Thyroid gland (tissue), 4 donors: ENCODE measurements around the gene BLZF1. TPM values are rescaled to one million over a fixed set of nuclear protein-coding genes. Genes with fewer than 3 reads are reported as not detected.

Experiments used
- DNase-seq, 2 donors: peaks; one replicate each; pipeline ENCODE4 v3.0.0-alpha.2; 2019
- H3K27ac ChIP-seq, 3 donors: fragments of 200-600 bp; sonication (generic); 1 replicate in 2 of 3; 2 replicates in 1 of 3; pipeline ENCODE4 v1.5.1; 2016 to 2019; ENCODE audit warnings: mild to moderate bottlenecking in 1 of 3, moderate library complexity in 1 of 3
- H3K27me3 ChIP-seq: fragments of 200-600 bp; sonication (generic); one replicate; pipeline ENCODE4 v1.5.1; 2019
- H3K36me3 ChIP-seq, 2 donors: fragments of 200-600 bp; sonication (generic); one replicate each; pipeline ENCODE4 v1.5.1; 2016 to 2019
- H3K4me1 ChIP-seq, 2 donors: fragments of 200-600 bp; sonication (generic); one replicate each; pipeline ENCODE4 v1.5.1; 2017 to 2019
- H3K4me3 ChIP-seq, 3 donors: fragments of 200-600 bp; sonication (generic); replicated peaks in 1 of 3; 1 replicate in 2 of 3; 2 replicates in 1 of 3; pipeline ENCODE4 v1.5.1; 2016; ENCODE audit warnings: mild to moderate bottlenecking in 1 of 3
- H3K9me3 ChIP-seq: fragments of 200-600 bp; sonication (generic); one replicate; pipeline ENCODE4 v1.5.1; 2017
- POLR2A ChIP-seq, 2 donors: fragments of 450-650 bp; IDR thresholded peaks; one replicate each; pipeline ENCODE4 v1.6.1; 2017; ENCODE audit warnings: antibody characterized with exemption in 2 of 2, mild to moderate bottlenecking in 2 of 2, moderate library complexity in 1 of 2
- WGBS, 2 donors: methylation state at CpG; one replicate each; pipeline ENCODE4 v1.1.5; 2017; 5-methylcytosine and 5-hydroxymethylcytosine counted together
- intact Hi-C: fragments of 100-400 bp; cut with DNase I; formaldehyde crosslinking; loops from one replicate; pipeline ENCODE4 v1.15.1; 2023
- total RNA-seq, 4 donors: library from RNA; depleted of rRNA; stranded (reverse); fragments of >200 nt; gene quantifications; one replicate each; pipeline ENCODE4 v1.2.3, GENCODE V29; 2016
- TF ChIP-seq, protein P1 (sequence below), 6 experiments: fragments of 200-600 bp in 3 of 6; fragments of 450-650 bp in 3 of 6; sonication (generic) in 3 of 6; IDR thresholded peaks; one replicate each; pipeline ENCODE4 v1.5.1; 2016 to 2019; ENCODE audit warnings: antibody characterized with exemption in 6 of 6, mild to moderate bottlenecking in 2 of 6, inconsistent platforms in 1 of 6, moderate library complexity in 1 of 6

Gene BLZF1
- total RNA-seq, 4 donors from 2014 or later, result 26.3 to 37.1 (median 32.5) TPM

DNA sequence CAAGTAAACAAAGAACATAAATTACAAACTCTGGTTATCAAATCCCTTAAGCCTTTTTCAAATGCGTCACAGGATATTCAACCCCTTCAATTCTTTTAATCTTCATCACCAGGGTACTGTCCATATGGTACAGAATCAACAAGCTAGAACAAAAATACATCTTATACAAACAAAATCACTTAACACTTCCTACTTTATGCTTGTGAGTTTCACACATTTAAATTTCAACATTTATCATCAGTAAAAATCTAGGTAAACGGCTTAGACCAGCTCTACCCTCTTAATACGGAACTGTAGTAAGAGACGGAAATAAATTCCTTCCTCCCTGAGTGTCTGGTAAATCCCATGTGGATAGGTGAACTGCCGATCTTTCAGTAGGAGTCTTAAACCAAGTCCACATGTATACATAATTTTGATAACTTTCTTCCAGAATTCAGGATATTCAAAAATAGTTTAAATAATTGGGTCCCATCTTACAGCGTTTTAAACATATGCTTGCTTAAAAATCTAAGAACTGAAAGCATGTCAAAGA lies 58.2 kb downstream of the BLZF1 start:
- intact Hi-C loops, result no loop called here
- Histone ChIP-seq H3K4me1 (peaks cover 0 to 6% of the 10 kb centered on the region in 2 donors), H3K36me3 (no peaks in the 10 kb centered on the region), H3K9me3 (no peaks in the 10 kb centered on the region), H3K27ac (no peak overlapping the region), H3K27me3 (no peaks in the 10 kb centered on the region), H3K4me3 (no peak overlapping the region)
- TF ChIP-seq POLR2A (IDR thresholded peaks at IDR 0.05), result no peak
- TF ChIP-seq, protein P1, sequence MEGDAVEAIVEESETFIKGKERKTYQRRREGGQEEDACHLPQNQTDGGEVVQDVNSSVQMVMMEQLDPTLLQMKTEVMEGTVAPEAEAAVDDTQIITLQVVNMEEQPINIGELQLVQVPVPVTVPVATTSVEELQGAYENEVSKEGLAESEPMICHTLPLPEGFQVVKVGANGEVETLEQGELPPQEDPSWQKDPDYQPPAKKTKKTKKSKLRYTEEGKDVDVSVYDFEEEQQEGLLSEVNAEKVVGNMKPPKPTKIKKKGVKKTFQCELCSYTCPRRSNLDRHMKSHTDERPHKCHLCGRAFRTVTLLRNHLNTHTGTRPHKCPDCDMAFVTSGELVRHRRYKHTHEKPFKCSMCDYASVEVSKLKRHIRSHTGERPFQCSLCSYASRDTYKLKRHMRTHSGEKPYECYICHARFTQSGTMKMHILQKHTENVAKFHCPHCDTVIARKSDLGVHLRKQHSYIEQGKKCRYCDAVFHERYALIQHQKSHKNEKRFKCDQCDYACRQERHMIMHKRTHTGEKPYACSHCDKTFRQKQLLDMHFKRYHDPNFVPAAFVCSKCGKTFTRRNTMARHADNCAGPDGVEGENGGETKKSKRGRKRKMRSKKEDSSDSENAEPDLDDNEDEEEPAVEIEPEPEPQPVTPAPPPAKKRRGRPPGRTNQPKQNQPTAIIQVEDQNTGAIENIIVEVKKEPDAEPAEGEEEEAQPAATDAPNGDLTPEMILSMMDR (IDR thresholded peaks at IDR 0.05), result no peak
- no peak for DNase-seq
- WGBS, 2 donors, result 66 to 69% methylated on average over 6 of the region's 6 CpGs

DNA sequence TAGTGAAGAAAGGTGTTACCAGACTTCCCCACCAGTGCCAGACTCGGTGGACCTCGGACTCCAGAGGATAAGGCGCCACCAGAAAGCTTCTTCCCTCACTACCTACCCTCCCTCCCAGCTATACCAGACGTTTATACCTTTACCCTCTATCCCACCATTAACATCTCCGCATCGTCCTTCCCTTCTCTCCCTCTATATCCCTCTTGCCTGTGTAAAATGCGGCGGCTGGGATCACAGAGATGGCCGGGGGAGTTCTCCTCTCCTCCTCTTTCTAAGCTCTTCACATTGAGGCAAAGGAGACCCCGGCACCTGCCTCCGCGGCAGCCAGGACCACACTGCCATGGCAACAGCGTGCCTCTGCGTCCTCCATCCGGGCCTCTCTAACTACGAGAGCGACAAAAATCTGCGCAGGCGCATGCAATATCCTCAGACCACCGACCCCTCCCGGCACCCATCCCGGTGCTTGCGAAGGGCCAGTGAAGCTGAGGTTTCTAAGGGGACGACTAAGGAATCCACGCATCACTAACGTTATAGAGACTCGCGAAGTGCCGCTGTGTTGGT lies 59.2 kb downstream of the BLZF1 start, which contains the start of gene CCDC181:
CCDC181 (minus strand) TSS at position 394 of the 561 bp plus-strand sequence. CDS start 2,547 bp downstream, outside the sequence.
- Histone ChIP-seq H3K4me3 (peak within 1 kb of the TSS; percentile 4 to 14 (median 8)), H3K36me3 (no peaks in the 10 kb centered on the region), H3K9me3 (no peaks in the 10 kb centered on the region), H3K4me1 (peaks cover 0 to 6% of the 10 kb centered on the region in 2 donors), H3K27ac (no peak within 1 kb of the TSS), H3K27me3 (no peaks in the 10 kb centered on the region)
- 1 to 4% methylated on average over 28 to 29 of the region's 29 CpGs for WGBS, 2 donors
- TF ChIP-seq POLR2A (IDR thresholded peaks at IDR 0.05), result no peak
- TF ChIP-seq, protein P1 (IDR thresholded peaks at IDR 0.05), result no peak
- peak; percentile 45 to 46 for DNase-seq
- intact Hi-C loops, result no loop called here

Other genes with a start within 250 kb of the BLZF1 start
- gene NME7, start 398 bp upstream of the BLZF1 start, total RNA-seq, result 10 to 100 TPM; 26.3 to 44.9 (median 36.4) TPM
- under 1 TPM in 3 of 4 donors, not detected in 1; 0.40 to 0.63 (median 0.56) TPM for gene CCDC181, start 59.3 kb downstream of the BLZF1 start, total RNA-seq
- 10 to 100 TPM; 19.0 to 41.0 (median 27.8) TPM for gene SLC19A2, start 117.7 kb downstream of the BLZF1 start, total RNA-seq
- 1 to 10 TPM in 3 of 4 donors, under 1 TPM in 1; 0.79 to 3.0 (median 1.8) TPM for gene F5, start 218.3 kb downstream of the BLZF1 start, total RNA-seq